GM21786 (cell line): Measurements from ENCODE around the gene MRPS25.
A peak's percentile ranks its signal among the peaks of the same experiment; 100 is the strongest.

Experiments used
- ATAC-seq: cut with Tn5 transposase; IDR thresholded peaks from one replicate; pipeline ENCODE4 v1.9.1; 2021; ENCODE audit not compliant: unreplicated experiment

MRPS25 gene

DNA sequence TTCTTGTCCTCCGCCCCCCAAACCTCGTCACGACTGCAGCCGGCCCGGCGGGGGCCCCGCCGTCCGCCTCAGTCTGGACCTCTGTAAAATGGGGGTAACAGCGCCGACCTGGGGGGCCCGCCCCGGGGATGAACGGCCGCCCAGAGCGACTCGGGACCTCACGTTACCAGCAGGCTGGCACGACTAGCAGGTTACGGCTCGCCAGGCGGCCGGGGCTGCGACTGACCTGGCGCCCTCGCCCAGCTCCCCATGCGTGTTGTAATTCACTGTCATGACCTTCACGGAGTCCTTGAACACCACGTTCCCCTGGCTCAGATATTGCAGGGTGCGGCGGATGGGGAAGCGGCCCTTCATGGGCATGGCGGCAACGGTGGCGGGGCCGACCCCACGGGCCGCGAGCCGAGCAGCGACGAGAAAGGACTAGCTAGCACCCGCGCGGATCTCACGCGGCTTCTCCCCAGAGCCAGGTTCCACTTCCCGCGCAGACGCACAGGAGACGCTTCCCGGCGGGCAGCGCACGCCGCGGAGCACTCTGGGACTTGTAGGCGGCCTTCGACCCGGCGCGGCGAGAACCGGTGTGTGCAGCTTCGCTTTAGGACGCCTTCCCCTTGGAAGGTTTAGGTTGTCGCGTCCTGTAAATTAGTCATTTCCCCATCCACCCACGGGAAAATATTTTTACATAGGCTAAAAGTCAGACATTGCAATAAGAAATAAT, at the start of gene MRPS25:
Gene MRPS25 (minus strand): TSS at position 481 of the 715 bp plus-strand sequence. CDS start 121 bp downstream, at position 360.
- ATAC-seq = peak; percentile 96

- ATAC-seq = no peak
These were observed 48.8 kb upstream of the MRPS25 start for GRCh38 chr3:15113884-15114283.

DNA sequence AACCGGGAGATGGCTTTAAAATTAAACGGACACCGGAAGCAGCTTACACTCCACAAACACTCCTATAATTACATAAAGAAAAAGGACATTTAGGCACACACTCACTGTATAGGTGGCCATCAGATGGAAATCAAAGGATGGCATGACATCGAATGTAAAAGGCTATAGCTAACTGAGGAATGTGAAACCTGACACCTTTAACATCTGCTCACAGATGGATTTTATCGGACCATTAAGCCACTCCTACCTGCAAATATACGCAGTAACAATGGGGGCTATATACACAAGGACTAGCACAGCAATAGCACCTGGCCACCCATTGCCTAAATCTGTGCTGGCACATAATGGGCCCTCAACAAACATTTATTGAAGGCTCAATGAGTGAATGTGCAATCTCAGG, 48.4 kb upstream of the MRPS25 start:
- no peak for ATAC-seq

- no peak for ATAC-seq
These were observed 46.9 kb upstream of the MRPS25 start for GRCh38 chr3:15112011-15112410.

- ATAC-seq = no peak
These were observed 45.1 kb upstream of the MRPS25 start for GRCh38 chr3:15110206-15110605.

DNA sequence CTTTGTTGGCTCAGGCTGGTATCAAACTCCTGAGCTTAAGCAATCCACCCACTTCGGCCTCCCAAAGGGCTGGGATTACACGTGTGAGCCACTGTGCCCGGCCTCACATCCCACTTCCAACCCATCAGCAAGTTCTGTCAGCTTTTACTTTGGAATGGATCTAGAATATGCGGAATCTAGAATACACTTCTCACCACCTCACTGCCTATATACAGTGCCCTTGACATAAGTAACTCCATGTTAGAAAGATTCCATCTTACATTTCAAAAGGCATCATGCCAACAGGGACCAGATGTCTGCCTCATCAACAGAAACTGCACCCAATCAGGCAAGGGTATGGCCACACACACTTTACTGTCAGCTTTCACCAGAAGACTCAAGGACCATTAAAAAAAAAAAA, 43.8 kb upstream of the MRPS25 start:
- ATAC-seq = no peak

DNA sequence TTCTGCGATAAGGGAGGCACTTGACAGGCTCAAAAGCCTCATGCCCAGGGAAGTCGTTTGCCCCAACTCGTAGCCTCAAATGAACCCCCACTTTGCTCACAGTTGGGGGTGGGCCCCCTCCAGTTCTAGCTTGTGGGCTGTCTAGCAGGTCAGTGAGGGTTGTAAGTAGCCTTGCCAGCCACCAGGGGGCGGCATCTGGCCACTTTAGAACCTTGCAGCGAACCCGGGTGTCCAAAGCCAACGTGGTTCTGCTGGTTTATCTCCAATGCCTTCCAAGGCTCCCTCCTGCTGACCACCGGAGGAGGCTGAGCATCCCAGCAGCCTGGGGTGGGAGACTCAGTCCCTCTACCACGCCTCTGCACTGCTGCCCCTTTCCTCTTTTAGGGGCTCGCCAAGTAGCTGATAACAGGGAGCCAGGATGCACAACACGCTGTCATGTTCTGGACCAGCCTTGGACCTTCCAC, 43.0 kb upstream of the MRPS25 start:
- ATAC-seq = peak; percentile 72

DNA sequence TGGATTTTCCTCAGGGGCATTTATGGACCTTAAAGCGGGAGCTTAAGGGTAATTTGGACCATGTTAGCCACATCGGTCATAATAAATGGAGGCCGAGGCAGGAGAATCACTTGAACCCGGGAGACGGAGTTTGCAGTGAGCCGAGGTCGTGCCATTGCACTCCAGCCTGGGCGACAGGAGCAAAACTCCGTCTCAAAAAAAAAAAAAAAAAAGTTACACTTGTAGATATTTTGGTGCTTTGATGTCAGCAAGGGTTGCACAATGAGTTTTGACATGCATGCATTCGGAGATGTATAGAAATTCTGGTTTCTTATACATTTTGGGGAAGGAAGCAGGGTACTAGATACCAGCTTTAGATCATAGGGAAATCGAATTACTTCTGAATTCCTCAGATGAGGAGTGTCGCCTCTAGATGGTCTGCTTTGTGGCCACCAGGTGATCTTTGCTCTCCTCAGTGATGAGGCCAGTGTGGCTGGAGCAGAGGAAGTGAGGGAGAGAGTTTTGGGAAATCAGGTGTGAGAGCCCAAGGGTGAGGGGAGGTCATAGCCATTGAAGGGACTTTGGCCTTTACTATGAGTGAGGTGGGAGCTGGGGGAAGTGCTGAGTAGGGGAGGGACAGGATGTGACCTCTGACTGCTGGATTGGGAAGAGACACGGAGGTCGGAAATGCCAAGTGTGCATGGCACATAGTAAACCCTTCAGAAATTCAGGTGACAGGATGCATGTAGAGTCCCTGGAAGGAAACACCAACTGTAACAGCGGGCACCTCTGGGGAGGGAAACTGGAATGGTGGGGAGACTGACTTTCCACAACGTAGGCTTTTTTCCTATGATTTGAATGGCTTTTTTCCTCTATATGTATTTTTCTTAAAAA, 42.2 kb upstream of the MRPS25 start:
- ATAC-seq = no peak

- ATAC-seq = no peak
These were observed 37.7 kb upstream of the MRPS25 start for GRCh38 chr3:15102836-15103235.

DNA sequence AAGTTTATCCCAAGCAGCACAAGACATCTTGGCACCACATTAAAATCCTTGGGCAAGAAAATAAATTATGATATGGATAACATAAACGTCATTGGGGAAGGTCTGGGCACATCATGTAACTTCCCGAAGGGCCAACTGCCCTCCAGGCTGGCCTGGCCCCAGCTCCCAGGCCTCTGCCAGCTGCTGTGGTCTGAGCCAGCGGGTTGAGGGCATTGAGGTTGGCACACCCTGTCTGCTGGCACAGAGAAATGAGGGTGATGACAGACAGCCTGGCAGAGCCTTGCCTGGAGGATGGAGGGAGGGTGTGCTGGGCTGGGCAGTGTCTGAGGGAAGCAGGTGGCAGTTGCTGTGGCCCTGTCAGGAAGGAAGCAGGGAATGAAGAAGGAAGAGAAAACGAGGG, 37.1 kb upstream of the MRPS25 start:
- no peak for ATAC-seq

DNA sequence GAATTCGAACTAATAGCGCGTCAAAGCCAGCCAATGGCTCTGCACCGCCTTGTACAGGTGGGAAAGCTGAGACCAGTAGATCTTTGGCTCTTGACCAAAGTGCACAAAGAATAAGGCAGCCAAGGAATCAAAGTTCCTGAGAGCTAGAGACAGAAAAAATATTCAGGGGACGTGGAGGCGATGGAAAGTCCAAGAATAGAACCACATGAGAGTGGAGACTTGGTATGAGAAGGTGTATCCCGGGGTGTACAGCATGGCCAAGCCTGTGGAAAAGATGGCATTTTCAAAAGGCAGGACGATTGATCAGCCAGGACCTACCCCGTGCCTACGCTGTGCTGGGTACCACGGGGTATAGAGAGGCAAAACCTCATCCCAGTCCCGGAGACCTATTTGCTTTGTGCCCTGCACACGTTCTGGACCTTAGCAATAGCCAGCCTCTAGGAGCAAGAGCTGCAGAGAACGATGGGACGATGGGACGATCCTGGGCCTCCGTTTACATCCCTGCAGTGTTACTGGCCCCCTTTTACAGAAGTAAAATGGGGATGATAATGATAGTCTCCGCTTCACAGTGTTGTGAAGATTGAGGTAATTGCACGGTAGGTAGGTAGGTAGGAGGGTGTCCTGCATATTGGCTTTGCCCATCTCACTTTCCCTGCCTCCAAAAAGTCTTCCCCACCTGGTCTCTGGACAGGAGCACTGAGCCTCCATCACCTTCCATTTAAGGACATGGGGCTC, 34.4 kb upstream of the MRPS25 start:
- ATAC-seq = peak; percentile 21

DNA sequence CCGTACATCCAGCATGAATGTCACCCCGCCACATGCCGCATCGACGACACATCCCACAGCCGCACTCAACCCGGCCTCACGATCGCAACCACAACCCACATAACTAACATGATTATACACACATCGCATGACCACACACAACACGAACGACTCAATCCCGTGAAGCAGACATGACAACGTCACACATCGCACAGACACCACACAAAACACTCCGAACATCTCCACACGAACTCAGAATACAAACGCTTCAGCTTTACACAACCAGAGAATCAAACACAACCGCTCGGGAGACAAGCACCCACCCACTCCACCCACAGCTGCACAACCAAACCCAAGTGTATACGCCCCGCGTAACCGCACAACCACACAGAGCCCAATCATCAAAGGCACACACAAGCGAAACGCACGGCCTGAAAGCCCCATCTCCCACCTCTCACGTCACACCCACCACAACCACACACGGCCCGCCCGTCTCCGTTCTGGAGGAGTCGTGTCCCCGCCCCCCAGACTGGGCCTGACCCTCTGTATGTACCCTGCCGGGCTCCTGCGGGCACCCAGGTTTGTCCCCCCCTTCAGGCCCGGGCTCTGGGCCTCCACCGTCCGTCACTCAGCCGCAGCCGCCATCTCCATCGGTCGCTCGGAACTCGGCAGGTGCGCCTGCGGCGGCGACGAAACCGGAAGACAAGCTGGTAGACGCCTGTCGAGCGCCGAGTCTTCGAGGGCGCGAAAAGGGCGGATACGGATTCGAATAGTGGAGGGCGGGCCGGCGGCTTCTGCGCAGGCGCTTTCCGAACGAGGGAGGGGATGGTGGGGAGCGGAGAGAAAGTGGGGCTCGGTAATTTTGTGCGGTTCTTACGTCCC, 33.6 kb upstream of the MRPS25 start, which contains the start of gene RBSN:
Gene RBSN (minus strand): TSS at position 646 of the 861 bp plus-strand sequence. CDS start 3,028 bp downstream, outside the sequence.
- ATAC-seq = peak; percentile 90

DNA sequence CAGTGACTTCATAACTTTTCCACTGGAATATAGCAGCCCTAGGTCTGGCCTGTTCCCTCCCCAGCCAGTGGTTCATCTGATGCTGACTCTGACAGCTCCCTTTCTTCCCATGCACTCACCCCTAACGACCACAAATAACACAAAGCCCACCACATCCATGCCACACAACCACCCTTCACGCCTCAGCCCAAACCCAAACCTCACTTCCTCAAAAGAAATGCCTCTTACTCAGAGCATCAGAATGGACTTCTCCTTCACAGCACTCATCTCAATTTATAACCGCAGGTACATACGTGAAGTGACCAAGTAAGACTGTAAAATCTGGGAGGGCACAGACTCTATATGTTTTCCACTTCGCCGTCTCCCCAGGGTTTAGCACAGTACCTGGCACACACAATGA, 32.8 kb upstream of the MRPS25 start:
- ATAC-seq = no peak

- ATAC-seq = no peak
These were observed 30.9 kb upstream of the MRPS25 start for GRCh38 chr3:15096046-15096445.

- no peak for ATAC-seq
These were observed 29.2 kb upstream of the MRPS25 start for GRCh38 chr3:15094187-15094875.

- no peak for ATAC-seq
These were observed 27.6 kb upstream of the MRPS25 start for GRCh38 chr3:15092686-15093085.

DNA sequence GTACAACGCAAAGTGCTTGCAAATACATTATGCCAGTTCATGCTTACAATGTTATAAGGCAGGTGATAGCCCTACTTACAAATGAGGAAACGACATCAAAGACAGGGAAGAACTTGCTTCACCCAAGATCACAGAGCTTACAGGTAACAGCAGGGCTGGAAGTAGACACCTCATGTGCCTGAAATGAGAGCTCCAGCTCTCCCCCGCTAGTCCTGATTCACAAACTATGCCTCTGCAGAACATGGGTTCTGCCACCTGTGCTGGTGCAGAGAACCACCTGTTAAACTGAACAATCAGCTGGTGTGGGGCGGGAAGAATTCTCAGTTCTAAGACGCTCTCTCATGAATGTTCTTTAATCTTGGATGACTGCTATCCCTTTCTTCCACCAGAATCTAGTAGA, 26.5 kb upstream of the MRPS25 start:
- ATAC-seq = no peak

DNA sequence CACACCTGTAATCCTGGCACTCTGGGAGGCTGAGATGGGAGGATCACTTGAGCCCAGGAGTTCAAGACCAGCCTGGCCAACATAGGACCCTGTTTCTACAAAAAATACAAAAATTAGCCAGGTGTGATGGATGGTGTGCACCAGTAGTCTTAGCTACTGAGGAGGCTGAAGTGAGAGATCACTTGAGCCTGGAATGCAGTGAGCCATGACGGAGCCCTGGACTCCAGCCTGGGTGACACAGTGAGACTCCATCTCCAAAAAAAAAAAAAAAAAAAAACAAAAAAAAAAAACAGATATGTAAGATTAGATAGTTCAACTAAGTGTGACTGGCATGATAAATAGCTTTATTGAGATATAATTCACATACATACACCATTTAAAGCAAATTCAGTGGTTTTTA, 24.1 kb upstream of the MRPS25 start:
- ATAC-seq = no peak

DNA sequence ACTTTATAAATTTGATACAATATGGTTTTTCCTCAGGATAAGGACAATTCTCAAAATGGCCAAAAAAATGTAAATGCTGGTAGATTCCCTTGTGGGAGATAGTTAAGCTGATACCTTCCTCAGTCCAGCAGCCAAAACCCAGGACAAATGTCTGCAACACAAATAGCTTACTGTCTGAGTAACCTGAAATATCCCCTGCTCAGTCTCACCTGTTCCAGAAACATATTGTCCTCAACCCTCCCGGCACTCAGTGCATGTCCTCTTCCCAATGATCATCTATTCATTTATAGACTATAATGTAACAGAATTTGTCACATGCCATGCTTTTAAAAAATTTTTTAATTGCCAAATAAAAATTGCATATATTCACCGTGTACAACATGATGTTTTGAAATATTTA, 21.6 kb upstream of the MRPS25 start:
- no peak for ATAC-seq

DNA sequence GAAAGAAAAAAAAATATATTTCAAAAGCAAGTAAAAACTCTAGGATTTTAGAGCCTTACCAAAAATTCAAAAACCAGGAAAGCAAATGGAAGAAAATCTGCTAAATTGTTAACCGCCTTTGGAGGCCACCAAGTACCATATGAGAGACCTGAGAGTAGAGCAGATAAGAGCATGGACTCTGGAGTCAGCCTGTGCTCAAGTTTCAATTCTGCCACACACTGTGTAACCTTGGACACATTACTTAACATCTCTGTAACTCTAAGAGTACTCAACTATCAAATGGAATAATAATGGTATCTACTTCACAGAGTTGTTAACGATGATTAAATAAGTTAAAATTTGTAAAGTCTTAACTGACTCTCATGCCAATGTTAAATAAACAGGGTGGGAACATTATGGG, 21.1 kb upstream of the MRPS25 start:
- ATAC-seq = no peak
